ENCODE data around the gene MMP11. TPM values are rescaled to one million over a fixed set of nuclear protein-coding genes. Genes with fewer than 3 reads are reported as not detected.

The MMP11 gene
- total and polyA plus RNA-seq, 2 of the 4 experiments (the other 2 are of a cell fraction): 2.2 to 6.0 TPM

DNA sequence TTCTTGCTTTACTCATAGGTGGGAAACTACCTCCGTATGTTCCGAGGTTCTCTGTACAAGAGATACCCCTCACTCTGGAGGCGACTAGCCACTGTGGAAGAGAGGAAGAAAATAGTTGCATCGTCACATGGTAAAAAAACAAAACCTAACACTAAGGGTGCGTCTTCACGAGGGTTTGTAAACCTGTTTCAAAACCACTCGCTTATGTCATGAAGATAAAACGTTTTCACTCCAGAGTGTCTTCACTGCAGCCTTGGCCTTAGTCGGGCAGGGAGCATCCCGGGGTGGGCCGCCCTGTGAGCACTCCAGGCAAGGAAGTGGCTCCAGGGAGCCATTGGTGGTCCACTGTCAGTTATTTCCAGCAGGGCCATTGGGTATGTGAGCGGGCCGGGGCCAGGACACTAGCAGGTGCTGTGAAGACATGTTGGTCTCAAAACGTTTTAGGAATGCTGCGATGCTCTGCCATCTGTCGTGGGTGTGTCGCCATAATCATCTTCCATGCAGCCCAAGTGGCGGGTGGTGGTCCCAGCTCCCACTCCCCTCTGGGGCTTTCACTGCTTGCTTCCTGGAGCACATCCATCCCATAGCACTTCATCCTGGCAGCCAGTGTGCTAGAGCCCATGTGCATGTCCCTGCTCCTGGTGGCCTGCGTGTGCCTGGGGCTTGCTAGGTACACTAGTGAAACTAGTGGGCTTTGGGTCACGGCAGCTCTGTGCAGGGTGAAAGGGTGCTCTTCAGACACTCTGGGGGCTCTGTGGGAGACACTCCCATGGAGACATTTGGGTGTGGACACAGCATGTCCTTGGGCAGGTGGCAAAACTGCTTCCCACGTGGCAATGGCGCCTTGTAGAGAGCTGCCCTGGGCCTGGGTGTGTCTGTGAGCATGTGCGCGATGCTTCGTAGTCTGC is 19.3 kb downstream of the MMP11 start (continued):
- TF ChIP-seq, protein P1, sequence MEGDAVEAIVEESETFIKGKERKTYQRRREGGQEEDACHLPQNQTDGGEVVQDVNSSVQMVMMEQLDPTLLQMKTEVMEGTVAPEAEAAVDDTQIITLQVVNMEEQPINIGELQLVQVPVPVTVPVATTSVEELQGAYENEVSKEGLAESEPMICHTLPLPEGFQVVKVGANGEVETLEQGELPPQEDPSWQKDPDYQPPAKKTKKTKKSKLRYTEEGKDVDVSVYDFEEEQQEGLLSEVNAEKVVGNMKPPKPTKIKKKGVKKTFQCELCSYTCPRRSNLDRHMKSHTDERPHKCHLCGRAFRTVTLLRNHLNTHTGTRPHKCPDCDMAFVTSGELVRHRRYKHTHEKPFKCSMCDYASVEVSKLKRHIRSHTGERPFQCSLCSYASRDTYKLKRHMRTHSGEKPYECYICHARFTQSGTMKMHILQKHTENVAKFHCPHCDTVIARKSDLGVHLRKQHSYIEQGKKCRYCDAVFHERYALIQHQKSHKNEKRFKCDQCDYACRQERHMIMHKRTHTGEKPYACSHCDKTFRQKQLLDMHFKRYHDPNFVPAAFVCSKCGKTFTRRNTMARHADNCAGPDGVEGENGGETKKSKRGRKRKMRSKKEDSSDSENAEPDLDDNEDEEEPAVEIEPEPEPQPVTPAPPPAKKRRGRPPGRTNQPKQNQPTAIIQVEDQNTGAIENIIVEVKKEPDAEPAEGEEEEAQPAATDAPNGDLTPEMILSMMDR (conservative IDR thresholded peaks at IDR 0.05; ENCODE audit: low read depth, low read length): no peak

GRCh38 chr22:23793326-23793725 is 20.7 kb downstream of the MMP11 start:
- H2BK20ac ChIP-seq (ENCODE audit: low read depth, low read length): no peak overlapping the region
- no peak overlapping the region for H3K4me3 ChIP-seq (ENCODE audit: insufficient read depth, low read depth, low read length)
- intact Hi-C loops (cut with micrococcal nuclease): no loop called here
- ATAC-seq (ENCODE audit: low read depth) (no peak), DNase-seq (no peak)
- H3K27me3 ChIP-seq (ENCODE audit: control insufficient read depth, insufficient read depth, low read length): no peaks in the 10 kb centered on the region
- no peaks in the 10 kb centered on the region for H3K9me3 ChIP-seq (ENCODE audit: control insufficient read depth, insufficient read depth, low read length)
- H3K79me1 ChIP-seq (ENCODE audit: low read depth in 1 of 2, low read length in 2 of 2): peaks cover 40 to 62% of the 10 kb centered on the region in 2 experiments
- no peak overlapping the region for H4K91ac ChIP-seq (ENCODE audit: insufficient read depth, low read depth, low read length)
- H3K4me2 ChIP-seq (ENCODE audit: low read depth, low read length): no peak overlapping the region
- H2AFZ ChIP-seq (replicated peaks; ENCODE audit: low read length, poor library complexity): no peak overlapping the region
- no peak overlapping the region for H3K18ac ChIP-seq (ENCODE audit: low read depth, low read length)
- H4K20me1 ChIP-seq (ENCODE audit: insufficient read depth, low read length): peaks cover 51% of the 10 kb centered on the region
- H2BK5ac ChIP-seq (ENCODE audit: low read depth, low read length, poor library complexity, severe bottlenecking): no peak overlapping the region
- TF ChIP-seq, protein P2, sequence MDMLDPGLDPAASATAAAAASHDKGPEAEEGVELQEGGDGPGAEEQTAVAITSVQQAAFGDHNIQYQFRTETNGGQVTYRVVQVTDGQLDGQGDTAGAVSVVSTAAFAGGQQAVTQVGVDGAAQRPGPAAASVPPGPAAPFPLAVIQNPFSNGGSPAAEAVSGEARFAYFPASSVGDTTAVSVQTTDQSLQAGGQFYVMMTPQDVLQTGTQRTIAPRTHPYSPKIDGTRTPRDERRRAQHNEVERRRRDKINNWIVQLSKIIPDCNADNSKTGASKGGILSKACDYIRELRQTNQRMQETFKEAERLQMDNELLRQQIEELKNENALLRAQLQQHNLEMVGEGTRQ (IDR thresholded peaks at IDR 0.05; ENCODE audit: low read depth, low read length): no peak
- TF ChIP-seq NFE2L2 (IDR thresholded peaks at IDR 0.05; ENCODE audit: low read depth, low read length): no peak
- TF ChIP-seq POLR2A (IDR thresholded peaks at IDR 0.05; ENCODE audit: low read depth, low read length): no peak
- no peak for TF ChIP-seq BHLHE40 (IDR thresholded peaks at IDR 0.05; ENCODE audit: low read depth, low read length)
- no peak for TF ChIP-seq SMC3 (IDR thresholded peaks at IDR 0.05; ENCODE audit: low read depth, low read length)
- TF ChIP-seq FOS (IDR thresholded peaks at IDR 0.05; ENCODE audit: low read depth, low read length): no peak
- TF ChIP-seq RFX5 (IDR thresholded peaks at IDR 0.05; ENCODE audit: low read depth, low read length): no peak
- no peak for TF ChIP-seq MAFK (IDR thresholded peaks at IDR 0.05; ENCODE audit: low read depth, low read length)
- H2AK9ac ChIP-seq (replicated peaks; ENCODE audit: low read depth, low read length, poor library complexity): peak overlapping the region; percentile 26
- WGBS, 2 experiments (ENCODE audit: extremely low coverage in 2 of 2, insufficient read length in 1 of 2): 98% methylated on average over 4 of the region's 8 CpGs; no CpG with 5 or more reads in 1 of the 2 experiments
- in situ Hi-C loops (cut with MboI; ENCODE audit: low sequenced_read_pairs): no loop called here
- no TSS peak for BruUV-seq (replicated peaks)
- POLR2A ChIA-PET (ENCODE audit: unreplicated experiment): no interaction called here
- dilution Hi-C loops (cut with HindIII; ENCODE audit: low sequenced_read_pairs, unreplicated experiment): no loop called here
- no peak overlapping the region for H2BK120ac ChIP-seq (ENCODE audit: low read depth, low read length)
- no peak overlapping the region for H2BK15ac ChIP-seq (ENCODE audit: low read depth, low read length)
- H4K8ac ChIP-seq (ENCODE audit: low read depth in 2 of 2, low read length in 2 of 2): no peak overlapping the region
- CTCF ChIA-PET: no interaction called here
- H3K9ac ChIP-seq (ENCODE audit: low read depth, low read length): no peak overlapping the region
- H3K14ac ChIP-seq (replicated peaks; ENCODE audit: low read depth, low read length): no peak overlapping the region
- H4K5ac ChIP-seq (ENCODE audit: low read depth, low read length): no peak overlapping the region
- peaks cover 12% of the 10 kb centered on the region; the same call in 1 of the 2 replicates for H3K9me1 ChIP-seq (ENCODE audit: insufficient read depth, low read length)
- no peak overlapping the region for H2AK5ac ChIP-seq (ENCODE audit: low read depth, low read length)
- no peak overlapping the region for H3K23ac ChIP-seq (ENCODE audit: low read depth, low read length)
- no peak overlapping the region for H3K56ac ChIP-seq (ENCODE audit: extremely low read depth, insufficient read depth, low read length)
- peaks cover 51% of the 10 kb centered on the region for H3K36me3 ChIP-seq (ENCODE audit: control insufficient read depth, insufficient read depth, low read length)
- H3K27ac ChIP-seq (ENCODE audit: insufficient read depth, low read length): no peak overlapping the region
- no peak overlapping the region for H3K4ac ChIP-seq (ENCODE audit: low read depth, low read length)
- H3K4me1 ChIP-seq (ENCODE audit: control insufficient read depth, insufficient read depth, low read length): peaks cover 10% of the 10 kb centered on the region

All from IMR-90 (cell line).